Activated naive CD4-positive, alpha-beta T cell treated with anti-CD3 and anti-CD28 coated beads, Interleukin-2, amount 50 U/mL, for 24 hours (primary cell): ENCODE data around the gene OVOL2.

Experiments used
- H3K27ac Mint-ChIP-seq: one replicate; pipeline ENCODE4 v1.8.0; 2021; ENCODE audit warnings: mild to moderate bottlenecking, mixed read lengths
- H3K27me3 Mint-ChIP-seq: one replicate; pipeline ENCODE4 v1.8.0; 2021; ENCODE audit warnings: mixed read lengths
- H3K36me3 Mint-ChIP-seq: one replicate; pipeline ENCODE4 v1.8.0; 2021; ENCODE audit warnings: mixed read lengths
- H3K4me1 Mint-ChIP-seq: one replicate; pipeline ENCODE4 v1.8.0; 2021; ENCODE audit warnings: mixed read lengths
- H3K4me3 Mint-ChIP-seq: one replicate; pipeline ENCODE4 v1.8.0; 2021; ENCODE audit warnings: mild to moderate bottlenecking, mixed read lengths
- H3K9me3 Mint-ChIP-seq: one replicate; pipeline ENCODE4 v1.8.0; 2021; ENCODE audit warnings: mixed read lengths

Gene OVOL2

DNA sequence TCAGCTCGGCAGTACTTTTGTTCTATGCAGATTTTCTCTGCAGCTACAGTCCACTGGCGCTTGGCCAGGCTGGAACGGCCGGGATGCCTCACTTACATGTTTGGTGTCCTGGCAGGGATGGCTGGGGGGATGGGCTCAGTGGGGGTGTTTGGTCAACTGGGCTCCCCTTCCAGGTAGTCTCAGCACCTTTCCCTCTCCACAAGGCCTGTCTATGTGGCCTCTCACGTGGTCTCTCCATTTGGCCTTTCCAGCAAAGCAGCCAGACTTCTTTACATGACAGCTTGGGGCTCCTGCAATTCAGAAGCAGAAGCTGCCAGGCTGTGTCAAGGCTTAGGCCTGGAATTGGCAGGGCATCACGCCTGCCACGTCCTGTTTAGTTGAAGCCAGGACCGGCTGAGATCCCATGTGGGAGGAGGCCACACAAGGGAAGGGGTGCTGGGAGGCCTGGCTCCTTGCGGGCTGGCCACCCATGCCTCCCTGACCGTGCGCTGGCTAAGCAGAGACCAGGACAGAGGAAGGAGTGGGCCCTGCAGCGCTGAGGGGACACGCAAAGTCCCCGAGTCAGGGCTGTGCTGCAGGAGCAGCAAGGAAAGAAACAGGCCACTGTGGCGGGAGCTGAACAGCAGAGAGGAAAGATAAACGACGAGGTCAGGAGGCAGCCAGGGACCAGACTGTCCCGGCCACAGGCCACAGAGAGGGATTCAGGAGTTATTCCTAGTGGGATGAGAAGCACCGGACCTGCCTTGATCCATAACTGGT is 50.0 kb downstream of the OVOL2 start:
- Mint-ChIP-seq H3K9me3 (no peaks in the 10 kb centered on the region), H3K4me1 (no peaks in the 10 kb centered on the region), H3K36me3 (no peaks in the 10 kb centered on the region), H3K27ac (no peak overlapping the region), H3K4me3 (no peak overlapping the region), H3K27me3 (no peaks in the 10 kb centered on the region)

- no peaks in the 10 kb centered on the region for H3K27me3 Mint-ChIP-seq
- H3K9me3 Mint-ChIP-seq, result no peaks in the 10 kb centered on the region
- H3K36me3 Mint-ChIP-seq, result no peaks in the 10 kb centered on the region
- H3K4me3 Mint-ChIP-seq, result no peak overlapping the region
- H3K4me1 Mint-ChIP-seq, result no peaks in the 10 kb centered on the region
- no peak overlapping the region for H3K27ac Mint-ChIP-seq
Observed at GRCh38 chr20:18006684-18007083, 51.0 kb downstream of the OVOL2 start.

- Mint-ChIP-seq H3K27me3 (no peaks in the 10 kb centered on the region), H3K27ac (no peak overlapping the region), H3K36me3 (no peaks in the 10 kb centered on the region), H3K4me1 (no peaks in the 10 kb centered on the region), H3K9me3 (no peaks in the 10 kb centered on the region), H3K4me3 (no peak overlapping the region)
Observed at GRCh38 chr20:18005990-18006364, 51.7 kb downstream of the OVOL2 start.

DNA sequence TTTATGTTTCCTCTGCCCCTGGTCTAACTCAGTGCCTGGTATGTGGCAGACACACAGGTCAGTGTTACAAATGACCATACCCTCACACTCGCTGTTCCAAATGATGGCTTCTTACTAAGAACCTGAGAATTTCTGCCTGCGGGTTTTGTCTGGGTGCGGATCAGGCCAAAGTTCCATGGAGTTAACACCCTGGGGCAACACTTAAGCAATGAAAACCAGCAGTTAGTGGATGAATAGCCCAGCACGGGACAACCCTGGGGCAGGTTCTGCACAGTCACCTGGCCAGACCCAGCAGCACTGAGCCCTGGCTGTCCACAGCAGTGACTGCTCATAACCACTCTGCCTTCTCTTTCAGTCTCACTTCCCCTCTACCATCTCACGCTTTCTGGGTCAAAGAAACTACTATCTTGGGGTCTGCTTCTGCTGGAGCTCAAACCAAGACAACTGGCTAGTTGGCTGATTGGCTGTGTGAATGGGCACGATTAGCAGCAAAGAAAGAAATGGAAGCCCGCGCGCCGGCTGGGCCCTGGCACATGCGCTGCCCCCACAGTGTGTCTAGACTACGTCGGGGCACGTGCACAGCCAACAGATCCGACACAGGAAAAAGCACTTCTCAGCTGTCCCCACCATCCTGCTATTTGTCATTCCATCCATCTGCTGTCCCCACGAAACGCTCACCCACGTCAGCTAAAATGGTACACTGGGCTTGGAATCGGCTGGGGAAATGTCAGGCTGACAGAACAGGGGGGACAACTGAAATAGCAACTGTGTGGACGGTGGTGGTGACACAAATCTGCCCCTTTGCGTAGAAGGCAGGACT is 52.3 kb downstream of the OVOL2 start:
- Mint-ChIP-seq H3K27me3 (no peaks in the 10 kb centered on the region), H3K27ac (no peak overlapping the region), H3K36me3 (no peaks in the 10 kb centered on the region), H3K4me1 (no peaks in the 10 kb centered on the region), H3K4me3 (no peak overlapping the region), H3K9me3 (no peaks in the 10 kb centered on the region)

GRCh38 chr20:18004384-18005031 is 53.2 kb downstream of the OVOL2 start:
- Mint-ChIP-seq H3K4me1 (no peaks in the 10 kb centered on the region), H3K36me3 (no peaks in the 10 kb centered on the region), H3K27ac (no peak overlapping the region), H3K4me3 (no peak overlapping the region), H3K9me3 (no peaks in the 10 kb centered on the region), H3K27me3 (peaks cover 2% of the 10 kb centered on the region)

DNA sequence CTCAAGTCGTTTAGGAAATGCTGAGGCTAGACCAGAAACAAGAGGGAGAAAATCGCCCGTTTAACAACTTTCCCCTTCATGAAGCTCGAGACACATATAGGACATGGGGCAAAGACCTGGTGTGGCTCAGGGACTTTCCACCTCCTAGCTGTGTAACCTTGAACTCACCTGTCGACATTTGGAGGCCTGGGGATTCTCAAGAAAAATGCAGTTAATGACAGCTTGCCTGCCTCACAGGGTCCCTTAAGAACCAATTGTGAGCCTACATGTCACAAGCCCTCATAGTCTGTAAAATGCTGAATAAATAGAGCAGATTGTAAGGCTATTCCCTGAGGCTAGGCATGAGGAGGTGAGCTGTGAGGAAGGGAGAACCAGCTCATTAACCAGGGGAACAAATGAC is 53.8 kb downstream of the OVOL2 start:
- Mint-ChIP-seq H3K36me3 (no peaks in the 10 kb centered on the region), H3K4me3 (no peak overlapping the region), H3K27ac (no peak overlapping the region), H3K9me3 (no peaks in the 10 kb centered on the region), H3K4me1 (no peaks in the 10 kb centered on the region), H3K27me3 (peaks cover 3% of the 10 kb centered on the region)

DNA sequence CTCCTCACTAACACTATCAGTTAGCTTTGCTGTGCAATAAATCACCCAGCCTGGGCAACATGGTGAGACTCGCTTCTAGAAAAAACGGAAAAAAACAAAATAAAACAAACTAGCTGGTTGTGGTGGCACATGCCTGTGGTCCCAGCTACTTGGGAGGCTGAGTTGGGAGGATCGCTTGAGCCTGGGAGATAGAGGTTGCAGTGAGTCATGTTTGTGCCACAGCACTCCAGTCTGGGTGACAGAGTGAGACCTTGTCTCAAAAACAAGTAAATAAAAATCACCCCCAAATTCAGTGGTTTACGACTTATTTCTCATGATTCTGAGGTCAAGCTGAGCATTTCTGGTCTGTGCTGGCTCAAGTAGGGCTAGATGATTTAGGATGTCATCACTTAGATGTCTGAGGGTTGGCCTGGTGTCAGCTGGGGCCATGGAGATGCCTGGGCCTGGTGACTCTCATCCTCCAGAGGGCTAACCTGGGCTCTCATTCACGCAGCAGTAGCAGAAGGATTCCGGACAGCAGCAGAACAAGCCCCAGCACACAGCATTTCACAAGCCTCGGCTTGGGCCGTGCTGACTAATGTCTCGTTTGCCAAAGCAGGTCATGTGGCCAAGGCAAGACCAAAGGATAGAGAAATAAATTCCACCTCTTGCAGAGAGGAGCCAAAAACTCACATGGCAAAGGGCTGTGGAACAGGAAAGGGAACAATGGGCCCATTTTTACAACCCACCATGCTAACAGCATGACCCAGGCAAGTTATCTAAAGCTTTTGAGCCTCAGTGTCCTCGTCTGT is 56.4 kb downstream of the OVOL2 start:
- Mint-ChIP-seq H3K4me1 (peaks cover under 1% of the 10 kb centered on the region), H3K27me3 (peaks cover 3% of the 10 kb centered on the region)

DNA sequence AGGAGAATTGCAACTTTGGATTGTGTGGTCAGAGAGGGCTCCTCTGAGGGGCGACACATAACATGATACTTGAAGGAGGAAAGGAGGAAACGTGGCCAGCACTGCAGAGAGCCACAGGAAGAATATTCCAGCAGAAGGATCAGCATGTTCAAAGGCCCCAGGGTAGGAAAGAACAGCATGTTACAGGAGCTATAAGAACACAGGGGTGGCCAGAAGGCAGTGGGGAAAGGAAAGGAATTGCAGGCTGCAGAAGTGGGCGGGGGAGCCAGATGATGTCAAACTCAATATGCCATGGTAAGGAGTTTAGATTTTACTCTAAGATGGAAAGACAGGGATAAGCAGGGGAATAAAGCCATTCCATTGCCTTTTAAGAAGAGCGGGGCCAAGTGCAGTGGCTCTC is 58.1 kb downstream of the OVOL2 start:
- no peak overlapping the region for H3K27ac Mint-ChIP-seq
- no peaks in the 10 kb centered on the region for H3K36me3 Mint-ChIP-seq
- H3K9me3 Mint-ChIP-seq, result no peaks in the 10 kb centered on the region
- peaks cover 3% of the 10 kb centered on the region for H3K27me3 Mint-ChIP-seq
- H3K4me1 Mint-ChIP-seq, result peaks cover 6% of the 10 kb centered on the region
- no peak overlapping the region for H3K4me3 Mint-ChIP-seq

More for the DNA sequence above, 56.4 kb downstream of the OVOL2 start:
- Mint-ChIP-seq H3K36me3 (no peaks in the 10 kb centered on the region), H3K9me3 (no peaks in the 10 kb centered on the region), H3K4me3 (no peak overlapping the region), H3K27ac (no peak overlapping the region)

GRCh38 chr20:17998446-17998845 is 59.3 kb downstream of the OVOL2 start:
- H3K36me3 Mint-ChIP-seq, result no peaks in the 10 kb centered on the region
- no peak overlapping the region for H3K4me3 Mint-ChIP-seq
- H3K9me3 Mint-ChIP-seq, result no peaks in the 10 kb centered on the region
- peaks cover 6% of the 10 kb centered on the region for H3K4me1 Mint-ChIP-seq
- H3K27me3 Mint-ChIP-seq, result peaks cover 3% of the 10 kb centered on the region
- H3K27ac Mint-ChIP-seq, result no peak overlapping the region

- H3K9me3 Mint-ChIP-seq, result no peaks in the 10 kb centered on the region
- peaks cover 3% of the 10 kb centered on the region for H3K27me3 Mint-ChIP-seq
- H3K4me3 Mint-ChIP-seq, result no peak overlapping the region
- H3K36me3 Mint-ChIP-seq, result no peaks in the 10 kb centered on the region
- no peak overlapping the region for H3K27ac Mint-ChIP-seq
- H3K4me1 Mint-ChIP-seq, result peaks cover 20% of the 10 kb centered on the region
Observed at GRCh38 chr20:17995967-17996819, 61.5 kb downstream of the OVOL2 start.

DNA sequence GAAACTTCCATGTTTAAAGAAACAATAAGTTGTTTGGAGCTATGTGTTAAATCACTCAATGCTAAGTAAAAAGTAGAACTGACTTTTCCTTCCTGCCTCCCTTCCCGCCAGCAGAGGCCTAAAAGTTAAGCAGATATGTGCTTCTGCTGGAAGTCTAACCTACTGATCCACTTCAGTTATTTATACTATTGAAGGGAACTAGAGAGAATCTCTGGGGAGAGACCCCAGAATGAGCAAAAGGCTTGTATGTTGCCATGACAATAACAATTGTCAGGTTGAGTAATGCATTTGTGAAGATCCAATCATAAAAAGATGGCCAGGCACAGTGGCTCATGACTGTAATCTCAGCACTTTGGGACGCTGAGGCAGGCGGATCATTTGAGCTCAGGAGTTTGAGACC is 64.2 kb downstream of the OVOL2 start:
- Mint-ChIP-seq H3K4me1 (peaks cover 22% of the 10 kb centered on the region), H3K9me3 (no peaks in the 10 kb centered on the region), H3K27me3 (no peaks in the 10 kb centered on the region), H3K36me3 (peaks cover 3% of the 10 kb centered on the region), H3K27ac (no peak overlapping the region), H3K4me3 (no peak overlapping the region)

DNA sequence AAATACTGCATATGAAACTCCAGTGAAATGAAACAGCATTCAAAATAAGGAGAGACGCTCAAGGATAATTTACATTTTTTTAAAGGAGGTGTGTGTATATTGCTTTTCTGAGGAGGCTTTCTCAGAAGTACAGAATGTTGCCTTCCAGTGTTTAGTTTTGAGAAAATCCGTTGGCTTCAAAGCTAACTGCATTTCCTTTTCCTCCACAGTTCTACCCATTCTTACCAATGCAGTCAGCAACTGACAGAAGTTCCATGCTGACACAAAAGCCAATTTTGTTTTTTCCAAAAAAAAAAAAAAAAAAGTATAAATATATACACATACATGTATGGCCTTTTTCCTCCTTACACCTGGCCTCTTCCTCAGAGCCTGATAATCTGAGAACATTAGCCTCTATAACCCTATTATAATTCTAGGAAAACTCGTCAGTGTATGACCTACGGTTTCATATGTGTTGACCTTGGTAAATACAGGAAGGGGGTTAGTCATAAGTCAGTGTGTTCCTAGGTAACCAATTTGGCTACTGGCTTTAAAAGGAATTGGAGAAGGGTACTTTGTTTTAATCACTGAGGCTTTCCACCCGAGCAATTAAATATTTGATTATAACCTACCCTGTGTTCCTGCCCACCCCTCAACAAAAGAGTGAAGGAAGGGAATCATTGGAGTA is 64.7 kb downstream of the OVOL2 start:
- H3K27ac Mint-ChIP-seq, result no peak overlapping the region
- no peaks in the 10 kb centered on the region for H3K27me3 Mint-ChIP-seq
- peaks cover 27% of the 10 kb centered on the region for H3K4me1 Mint-ChIP-seq
- H3K9me3 Mint-ChIP-seq, result no peaks in the 10 kb centered on the region
- peaks cover 3% of the 10 kb centered on the region for H3K36me3 Mint-ChIP-seq
- no peak overlapping the region for H3K4me3 Mint-ChIP-seq

GRCh38 chr20:17992224-17992637 is 65.5 kb downstream of the OVOL2 start:
- H3K27ac Mint-ChIP-seq, result peak overlapping the region; percentile 59
- no peaks in the 10 kb centered on the region for H3K27me3 Mint-ChIP-seq
- no peaks in the 10 kb centered on the region for H3K9me3 Mint-ChIP-seq
- H3K4me3 Mint-ChIP-seq, result no peak overlapping the region
- peaks cover 35% of the 10 kb centered on the region for H3K4me1 Mint-ChIP-seq
- H3K36me3 Mint-ChIP-seq, result peaks cover 3% of the 10 kb centered on the region

DNA sequence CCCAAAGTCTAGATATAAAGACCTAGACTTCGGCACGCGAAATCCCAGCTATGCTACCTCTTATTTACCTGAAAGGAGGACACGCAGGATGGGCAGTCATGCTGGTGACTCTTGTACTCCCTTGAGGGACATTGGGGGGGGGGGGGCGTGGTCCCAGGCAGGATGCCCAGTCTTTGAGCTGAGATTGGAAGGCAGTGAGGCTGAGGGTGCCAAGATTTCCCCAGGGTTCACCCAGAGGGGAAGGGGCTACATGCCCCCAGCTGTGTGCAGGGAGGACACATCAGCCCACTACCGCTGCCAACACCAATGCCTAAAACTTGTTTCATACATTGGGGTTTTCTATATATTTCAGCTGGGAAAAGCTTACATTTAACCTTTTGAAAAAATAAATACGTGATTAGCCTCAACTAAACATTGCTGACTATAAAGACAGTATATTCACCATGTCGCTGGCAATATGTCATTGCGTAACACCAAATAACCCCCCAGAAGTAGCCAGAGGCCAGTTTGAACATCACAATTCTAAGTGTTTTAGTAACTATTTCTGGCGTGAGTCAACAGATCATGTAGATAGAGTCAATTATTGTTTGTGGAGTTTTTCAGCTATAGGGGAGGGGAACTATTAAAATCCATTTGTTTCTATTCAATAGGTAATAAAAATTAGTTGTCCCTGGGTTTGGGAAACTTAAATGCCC is 67.3 kb downstream of the OVOL2 start:
- no peak overlapping the region for H3K4me3 Mint-ChIP-seq
- H3K27ac Mint-ChIP-seq, result no peak overlapping the region
- H3K36me3 Mint-ChIP-seq, result peaks cover 3% of the 10 kb centered on the region
- no peaks in the 10 kb centered on the region for H3K9me3 Mint-ChIP-seq
- peaks cover 32% of the 10 kb centered on the region for H3K4me1 Mint-ChIP-seq
- no peaks in the 10 kb centered on the region for H3K27me3 Mint-ChIP-seq
